ENCODE results near the gene MVB12B.
A peak's percentile ranks its signal among the peaks of the same experiment; 100 is the strongest.

MVB12B gene

GRCh38 chr9:126363847-126364671, 37.4 kb downstream of the MVB12B start:
- DNase-seq (ENCODE audit: low spot score) = no peak

DNA sequence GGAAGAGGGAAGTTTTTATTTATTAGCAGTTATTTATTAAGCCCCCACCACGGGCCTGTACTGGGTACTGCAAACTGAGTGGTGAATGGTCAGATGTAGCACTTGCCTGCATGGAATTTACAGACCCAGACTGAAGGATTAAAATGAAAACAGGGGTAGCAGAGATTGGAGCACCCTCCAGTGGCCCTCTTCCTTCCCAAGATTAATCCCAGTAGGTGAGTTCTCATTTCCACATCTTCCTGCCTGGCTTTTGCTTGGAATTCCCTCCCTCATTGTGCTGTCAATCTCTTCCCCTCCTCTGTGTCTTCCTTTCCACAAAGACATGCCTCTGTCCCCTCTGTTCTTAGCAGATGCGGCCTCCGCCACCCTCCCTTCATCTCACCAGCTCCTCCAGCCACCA, 39.2 kb downstream of the MVB12B start:
- DNase-seq (ENCODE audit: low spot score) = no peak

- no peak for DNase-seq (ENCODE audit: low spot score)
Observed at GRCh38 chr9:126366366-126367011, 39.9 kb downstream of the MVB12B start.

- no peak for DNase-seq (ENCODE audit: low spot score)
Observed at GRCh38 chr9:126367139-126367538, 40.5 kb downstream of the MVB12B start.

- DNase-seq (ENCODE audit: low spot score) = no peak
Observed at GRCh38 chr9:126367616-126368015, 41.0 kb downstream of the MVB12B start.

- DNase-seq (ENCODE audit: low spot score) = no peak
Observed at GRCh38 chr9:126368020-126368419, 41.4 kb downstream of the MVB12B start.

- DNase-seq (ENCODE audit: low spot score) = no peak
Observed at GRCh38 chr9:126371007-126371870, 44.6 kb downstream of the MVB12B start.

DNA sequence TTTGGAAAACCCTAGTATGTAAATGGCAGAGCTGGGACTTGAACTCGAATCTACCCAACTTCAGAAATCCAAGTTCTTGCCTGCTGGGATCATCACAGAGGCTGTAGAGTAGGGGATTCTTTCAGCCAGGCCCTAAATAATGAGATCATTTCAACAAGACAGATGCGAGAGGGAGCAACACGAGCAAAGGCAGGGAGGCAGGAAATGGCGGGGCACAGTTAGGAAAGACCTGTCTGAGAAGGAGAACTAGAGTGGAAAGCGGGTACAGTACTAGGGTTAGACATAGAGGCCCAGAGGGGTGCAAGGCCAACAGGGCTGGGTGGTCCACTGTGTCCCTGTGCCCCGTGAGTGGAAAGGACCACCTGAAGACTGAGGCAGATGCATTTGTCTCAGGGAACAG, 46.1 kb downstream of the MVB12B start:
- peak; percentile 26 for DNase-seq (ENCODE audit: low spot score)

DNA sequence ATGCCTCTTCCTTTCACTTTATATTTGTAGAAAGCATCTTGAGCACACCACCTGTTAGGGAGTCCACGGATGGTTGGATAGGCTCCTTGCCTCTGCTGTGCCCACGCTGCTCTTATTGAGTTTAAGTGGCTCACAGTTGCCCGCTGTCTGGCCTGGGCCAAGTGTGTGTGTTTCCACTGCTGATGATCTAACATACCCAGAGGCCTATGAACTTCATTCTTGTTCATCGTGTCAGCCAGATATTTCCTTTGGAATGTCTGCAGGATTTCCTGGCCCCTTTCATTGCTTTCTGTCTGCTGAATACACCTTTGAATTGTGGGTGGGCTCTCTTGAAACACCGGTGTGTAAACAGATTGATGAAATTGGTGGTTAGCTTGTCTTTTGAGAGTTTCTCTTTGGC, 46.6 kb downstream of the MVB12B start:
- peak; percentile 87 for DNase-seq (ENCODE audit: low spot score)

DNA sequence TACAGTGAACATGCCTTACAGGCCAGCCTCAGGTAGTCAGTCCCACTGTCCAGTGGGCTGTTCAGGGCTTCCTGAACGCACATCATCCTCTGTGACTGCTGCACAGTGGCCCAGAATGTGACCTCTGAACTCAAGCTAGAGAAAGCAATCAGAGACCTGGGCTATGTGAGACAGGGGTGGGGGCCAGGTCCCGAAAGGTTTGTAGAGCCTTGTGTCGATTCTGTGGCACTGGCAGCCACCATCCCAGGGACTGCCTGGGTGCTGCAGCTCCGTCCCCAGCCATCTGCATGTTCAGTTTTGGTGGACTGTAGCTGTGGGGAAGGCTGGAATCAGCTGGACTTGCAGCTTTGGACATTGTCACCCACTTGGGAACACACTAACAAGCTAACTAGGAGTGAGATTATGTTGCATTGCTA, 47.7 kb downstream of the MVB12B start:
- no peak for DNase-seq (ENCODE audit: low spot score)

GRCh38 chr9:126375386-126375785, 48.8 kb downstream of the MVB12B start:
- DNase-seq (ENCODE audit: low spot score) = peak; percentile 66

DNA sequence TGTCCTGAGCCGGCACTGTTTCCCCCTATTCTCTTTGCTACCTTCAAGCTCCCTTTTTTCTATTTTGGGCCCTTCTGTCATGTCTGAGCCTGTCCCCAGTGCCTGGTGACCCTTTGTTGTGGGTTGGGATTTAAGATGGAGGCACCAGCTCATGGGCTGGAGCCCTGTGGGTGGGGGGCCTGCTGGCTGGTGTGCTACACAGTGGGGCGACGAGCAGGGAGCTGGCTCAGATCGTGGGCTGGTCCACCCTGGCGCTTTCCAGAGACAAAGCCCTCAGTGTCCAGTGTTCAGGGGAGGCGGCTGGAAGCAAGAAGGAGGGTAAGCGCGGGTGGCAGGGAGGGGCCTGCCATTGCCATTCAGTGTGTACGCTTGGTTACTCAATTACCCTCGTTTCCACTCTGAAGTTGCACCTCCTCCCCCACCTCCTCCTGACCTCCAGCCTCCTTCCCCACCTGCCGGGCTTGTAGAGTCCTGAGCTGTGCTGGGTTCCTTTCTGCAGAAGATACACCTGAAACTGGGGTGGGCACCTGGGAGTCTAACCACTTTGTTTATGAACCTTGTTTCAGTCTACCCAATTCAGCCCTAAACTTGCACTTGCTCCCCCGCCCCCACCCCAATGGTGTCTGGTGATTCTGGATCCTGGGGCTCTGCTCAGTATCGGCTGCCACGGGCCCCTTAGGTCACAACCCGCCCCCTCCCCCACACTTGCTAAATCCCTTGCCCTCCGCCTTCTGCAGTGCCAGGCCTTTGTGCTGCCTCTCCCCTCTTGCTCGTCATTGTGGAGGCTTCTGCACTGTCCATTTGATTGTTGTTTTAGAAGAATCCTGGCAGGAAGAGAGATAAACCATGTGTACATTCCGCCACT, 49.9 kb downstream of the MVB12B start:
- no peak for DNase-seq (ENCODE audit: low spot score)

DNA sequence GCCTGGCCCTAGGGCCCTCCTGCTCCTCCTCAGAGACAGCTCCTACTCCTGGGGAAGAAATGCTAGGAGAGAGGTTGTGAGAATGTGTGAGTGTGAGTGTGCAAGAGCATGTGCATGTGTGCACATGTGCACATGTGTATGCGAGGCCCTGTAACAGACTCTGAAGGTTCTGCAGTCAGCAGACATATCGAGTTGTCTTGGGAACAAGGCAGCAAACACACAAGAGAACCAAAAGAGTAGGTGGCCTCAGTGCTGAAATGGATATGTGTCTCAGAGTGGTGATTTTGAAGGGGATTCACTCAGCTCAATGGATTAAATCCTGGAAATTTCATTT, 50.5 kb downstream of the MVB12B start:
- no peak for DNase-seq (ENCODE audit: low spot score)

GRCh38 chr9:126377536-126377935, 50.9 kb downstream of the MVB12B start:
- DNase-seq (ENCODE audit: low spot score) = no peak

GRCh38 chr9:126378761-126379160, 52.1 kb downstream of the MVB12B start:
- DNase-seq (ENCODE audit: low spot score) = no peak

GRCh38 chr9:126379661-126380360, 53.2 kb downstream of the MVB12B start:
- DNase-seq (ENCODE audit: low spot score) = no peak

GRCh38 chr9:126380447-126380846, 53.8 kb downstream of the MVB12B start:
- DNase-seq (ENCODE audit: low spot score) = no peak

DNA sequence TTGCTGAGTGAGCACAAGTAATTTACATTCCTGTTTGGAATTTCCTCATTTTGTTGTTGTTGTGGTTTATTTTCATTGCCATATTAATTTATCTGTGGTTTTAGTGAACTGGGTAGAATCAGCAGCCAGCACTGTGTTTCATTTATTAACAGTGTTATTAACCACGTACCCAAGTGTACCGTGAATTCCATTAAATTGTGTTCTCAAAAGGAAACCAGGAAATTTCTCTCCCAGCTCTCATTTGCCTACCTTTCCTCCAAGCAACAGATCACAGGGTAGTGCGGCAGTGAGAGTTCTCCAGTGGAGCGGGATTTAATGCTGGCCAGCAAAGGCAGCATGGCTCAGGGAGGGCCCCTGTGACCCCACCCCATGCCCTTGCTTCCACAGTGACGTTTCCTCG, 54.6 kb downstream of the MVB12B start:
- DNase-seq (ENCODE audit: low spot score) = no peak

DNA sequence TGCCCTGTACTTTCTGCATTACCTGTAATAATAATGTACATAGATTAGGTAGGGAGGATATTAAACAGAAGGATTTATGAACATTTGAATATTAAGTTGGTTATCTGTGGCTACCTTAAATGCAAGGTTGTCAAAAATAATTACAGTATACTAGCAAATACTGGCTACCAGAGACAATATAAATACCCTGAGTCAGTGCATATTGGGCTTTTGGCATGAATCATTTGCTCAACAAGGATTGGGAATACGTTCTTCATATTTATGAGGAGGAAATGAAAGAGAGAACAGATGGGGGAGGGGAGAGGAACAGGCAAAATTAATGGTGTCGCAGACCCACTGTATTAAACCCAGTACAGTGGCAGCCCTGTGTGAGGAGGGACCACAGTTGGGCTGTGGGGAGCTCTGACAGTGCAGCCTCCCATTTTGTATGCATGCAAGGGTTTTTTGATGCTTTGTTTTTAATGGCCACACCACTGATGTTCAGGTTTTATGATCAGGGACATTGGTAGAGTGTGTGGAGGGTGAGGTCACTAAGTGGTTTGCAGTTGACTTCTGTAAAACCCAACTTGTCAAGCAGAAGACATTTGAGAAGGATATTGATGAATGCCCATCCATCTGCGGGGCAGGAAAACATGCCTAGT, 56.9 kb downstream of the MVB12B start:
- no peak for DNase-seq (ENCODE audit: low spot score)

DNA sequence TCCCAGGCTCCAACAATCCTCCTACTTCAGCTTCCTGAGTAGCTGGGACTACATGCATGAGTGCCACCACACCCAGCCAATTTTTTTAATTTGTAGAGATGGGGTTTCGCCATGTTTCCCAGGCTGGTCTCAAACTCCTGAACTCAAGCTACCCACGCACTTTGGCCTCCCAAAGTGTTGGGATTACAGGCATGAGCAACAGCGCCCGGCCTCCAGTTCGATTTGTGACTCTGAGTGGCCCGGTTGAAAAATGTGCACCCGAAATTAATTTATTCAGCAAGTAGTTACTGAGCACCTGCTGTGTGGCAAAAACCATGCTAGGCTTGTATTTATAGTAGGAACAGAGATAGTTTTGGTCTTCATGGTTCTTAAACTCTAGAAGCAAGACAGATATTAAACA, 58.3 kb downstream of the MVB12B start:
- no peak for DNase-seq (ENCODE audit: low spot score)

- DNase-seq (ENCODE audit: low spot score) = no peak
Observed at GRCh38 chr9:126386088-126386487, 59.5 kb downstream of the MVB12B start.
